Natural killer cell (primary cell): ENCODE data around the gene CCDC198. TPM values are rescaled to one million over a fixed set of nuclear protein-coding genes. Genes with fewer than 3 reads are reported as not detected.

Experiments used
- ATAC-seq, 3 donors: fragments of 150-1000 bp in 2 of 3; fragments of 200-7000 bp in 1 of 3; cut with Tn5 transposase; 1 replicate in 1 of 3; 2 replicates in 2 of 3; pipeline ENCODE4 v1.10.0; 2021; ENCODE audit warnings: mild to moderate bottlenecking in 2 of 3, moderate library complexity in 2 of 3
- DNase-seq, 2 donors: peaks; one replicate each; pipeline versions ENCODE4 v3.0.0 to v3.0.0-alpha.2; 2013 to 2021; ENCODE audit warnings: mixed read lengths in 1 of 2
- H3K27ac ChIP-seq: one replicate; pipeline ENCODE4 v1.5.1; 2013; ENCODE audit warnings: mild to moderate bottlenecking, low read length
- H3K27me3 ChIP-seq: one replicate; pipeline ENCODE4 v1.6.1; 2013; ENCODE audit warnings: low read length; ENCODE audit not compliant: control insufficient read depth, insufficient read depth
- H3K36me3 ChIP-seq: one replicate; pipeline ENCODE4 v1.6.1; 2013; ENCODE audit warnings: low read length; ENCODE audit not compliant: control insufficient read depth, insufficient read depth
- H3K4me1 ChIP-seq: one replicate; pipeline ENCODE4 v1.6.1; 2013; ENCODE audit warnings: low read length; ENCODE audit not compliant: control insufficient read depth, insufficient read depth
- H3K4me3 ChIP-seq: one replicate; pipeline ENCODE4 v1.5.1; 2013; ENCODE audit warnings: low read length
- H3K9me3 ChIP-seq: one replicate; pipeline ENCODE4 v1.6.1; 2013; ENCODE audit warnings: low read length; ENCODE audit not compliant: control insufficient read depth, insufficient read depth
- H3K27ac Mint-ChIP-seq, 2 donors: one replicate each; pipeline ENCODE4 v1.8.0; 2022; ENCODE audit warnings: mild to moderate bottlenecking in 2 of 2, mixed read lengths in 2 of 2, moderate library complexity in 1 of 2
- H3K27me3 Mint-ChIP-seq, 2 donors: one replicate each; pipeline ENCODE4 v1.8.0; 2022; ENCODE audit warnings: low read depth in 2 of 2, mixed read lengths in 2 of 2
- H3K36me3 Mint-ChIP-seq: one replicate; pipeline ENCODE4 v1.8.0; 2022; ENCODE audit warnings: mixed read lengths
- H3K4me1 Mint-ChIP-seq, 2 donors: one replicate each; pipeline ENCODE4 v1.8.0; 2022; ENCODE audit warnings: mixed read lengths in 2 of 2
- H3K4me3 Mint-ChIP-seq: one replicate; pipeline ENCODE4 v1.8.0; 2022; ENCODE audit warnings: mild to moderate bottlenecking, moderate library complexity, mixed read lengths
- H3K9me3 Mint-ChIP-seq, 2 donors: one replicate each; pipeline ENCODE4 v1.8.0; 2022; ENCODE audit warnings: mixed read lengths in 2 of 2
- CTCF ChIP-seq: fragments of 200-600 bp; IDR thresholded peaks from one replicate; pipeline ENCODE4 v1.8.0; 2022; ENCODE audit warnings: antibody characterized with exemption
- WGBS: methylation state at CpG from one replicate; pipeline ENCODE4 v1.1.7; 2013; ENCODE audit warnings: missing lambda C conversion rate; ENCODE audit not compliant: insufficient coverage; 5-methylcytosine and 5-hydroxymethylcytosine counted together
- intact Hi-C: fragments of 100-400 bp; cut with micrococcal nuclease; formaldehyde crosslinking; loops from one replicate; pipeline ENCODE4 v1.14.2; 2022
- total RNA-seq, 4 donors: library from RNA; stranded (reverse); fragments of 120-200 nt in 1 of 4; gene quantifications; one replicate each; pipeline versions ENCODE4 v1.2.3 to v1.2.4, GENCODE V29; 2013 to 2022

CCDC198 gene
- total RNA-seq, 3 donors from 2014 or later (not counting 1 experiment from before 2014, with no cell fraction given): not detected

- H3K27me3 Mint-ChIP-seq: no peaks in the 10 kb centered on the region
- H3K4me1 Mint-ChIP-seq: no peaks in the 10 kb centered on the region
- TF ChIP-seq CTCF: no peak
- Histone ChIP-seq H3K27me3 (no peaks in the 10 kb centered on the region), H3K36me3 (no peaks in the 10 kb centered on the region), H3K9me3 (no peaks in the 10 kb centered on the region), H3K4me3 (no peak overlapping the region), H3K27ac (no peak overlapping the region), H3K4me1 (peaks cover 9% of the 10 kb centered on the region)
- intact Hi-C loops: no loop called here
- no peak overlapping the region for H3K4me3 Mint-ChIP-seq
- no peak for ATAC-seq
- H3K9me3 Mint-ChIP-seq: no peaks in the 10 kb centered on the region
- H3K36me3 Mint-ChIP-seq: no peaks in the 10 kb centered on the region
- WGBS: 92% methylated on average over 1 of the region's 1 CpG
- no peak for DNase-seq
- H3K27ac Mint-ChIP-seq: no peak overlapping the region
These were observed 5.9 kb downstream of the CCDC198 start for GRCh38 chr14:57487771-57488170.

GRCh38 chr14:57486767-57487379, 6.8 kb downstream of the CCDC198 start:
- Mint-ChIP-seq H3K36me3 (no peaks in the 10 kb centered on the region), H3K4me1 (no peaks in the 10 kb centered on the region), H3K27ac (no peak overlapping the region), H3K27me3 (no peaks in the 10 kb centered on the region), H3K4me3 (no peak overlapping the region), H3K9me3 (no peaks in the 10 kb centered on the region)
- H3K27ac ChIP-seq: no peak overlapping the region
- intact Hi-C loops: no loop called here
- WGBS: 42% methylated on average over 2 of the region's 3 CpGs
- H3K9me3 ChIP-seq: no peaks in the 10 kb centered on the region
- no peaks in the 10 kb centered on the region for H3K36me3 ChIP-seq
- no peak overlapping the region for H3K4me3 ChIP-seq
- no peaks in the 10 kb centered on the region for H3K27me3 ChIP-seq
- TF ChIP-seq CTCF: no peak
- peaks cover 9% of the 10 kb centered on the region for H3K4me1 ChIP-seq
- DNase-seq (peak in 1 of 2 donors; percentile 18), ATAC-seq (no peak)

- no peaks in the 10 kb centered on the region for H3K27me3 Mint-ChIP-seq
- no peaks in the 10 kb centered on the region for H3K27me3 ChIP-seq
- no peak overlapping the region for H3K4me3 Mint-ChIP-seq
- H3K9me3 Mint-ChIP-seq: no peaks in the 10 kb centered on the region
- TF ChIP-seq CTCF: no peak
- no peak for DNase-seq
- no peak for ATAC-seq
- no peaks in the 10 kb centered on the region for H3K9me3 ChIP-seq
- H3K27ac Mint-ChIP-seq: no peak overlapping the region
- H3K4me3 ChIP-seq: no peak overlapping the region
- intact Hi-C loops: no loop called here
- no peaks in the 10 kb centered on the region for H3K4me1 Mint-ChIP-seq
- H3K36me3 ChIP-seq: no peaks in the 10 kb centered on the region
- H3K4me1 ChIP-seq: peaks cover 9% of the 10 kb centered on the region
- H3K27ac ChIP-seq: no peak overlapping the region
- H3K36me3 Mint-ChIP-seq: no peaks in the 10 kb centered on the region
These were observed 8.0 kb downstream of the CCDC198 start for GRCh38 chr14:57485635-57486034.

- H3K4me1 Mint-ChIP-seq: no peaks in the 10 kb centered on the region
- Histone ChIP-seq H3K9me3 (no peaks in the 10 kb centered on the region), H3K36me3 (no peaks in the 10 kb centered on the region), H3K27me3 (no peaks in the 10 kb centered on the region), H3K4me3 (no peak overlapping the region), H3K4me1 (peaks cover 9% of the 10 kb centered on the region), H3K27ac (no peak overlapping the region)
- no peak overlapping the region for H3K4me3 Mint-ChIP-seq
- no peak for TF ChIP-seq CTCF
- H3K36me3 Mint-ChIP-seq: no peaks in the 10 kb centered on the region
- no peak overlapping the region for H3K27ac Mint-ChIP-seq
- intact Hi-C loops: no loop called here
- ATAC-seq (no peak), DNase-seq (no peak)
- H3K9me3 Mint-ChIP-seq: no peaks in the 10 kb centered on the region
- H3K27me3 Mint-ChIP-seq: peaks cover 0 to 5% of the 10 kb centered on the region in 2 donors
- 39% methylated on average over 3 of the region's 3 CpGs for WGBS
These were observed 11.5 kb downstream of the CCDC198 start for GRCh38 chr14:57482120-57482519.
